SKM-1 (cell line): Measurements from ENCODE around the gene SCCPDH.
"Not testable (repeated sequence)": the region's sequence is repeated elsewhere in the genome, so short reads cannot be mapped to it uniquely, and the experiment has no call there.

Experiments
- DNase-seq: peaks from one replicate; lab custom pipeline; 2025; ENCODE audit not compliant: unreplicated experiment; lab: John Stamatoyannopoulos, UW

Gene SCCPDH

GRCh38 chr1:246798606-246799496, 74.6 kb downstream of the SCCPDH start:
- no peak for DNase-seq

- no peak for DNase-seq
Measured at GRCh38 chr1:246800356-246800755, 76.1 kb downstream of the SCCPDH start.

- no peak for DNase-seq
Measured at GRCh38 chr1:246800756-246801155, 76.5 kb downstream of the SCCPDH start.

- no peak for DNase-seq
Measured at GRCh38 chr1:246801241-246802020, 77.2 kb downstream of the SCCPDH start.

GRCh38 chr1:246803373-246803772, 79.2 kb downstream of the SCCPDH start:
- DNase-seq: no peak

- DNase-seq: no peak
Measured at GRCh38 chr1:246803883-246804282, 79.7 kb downstream of the SCCPDH start.

- no peak for DNase-seq
Measured at GRCh38 chr1:246805135-246805716, 81.0 kb downstream of the SCCPDH start.

- no peak for DNase-seq
Measured at GRCh38 chr1:246809473-246809872, 85.3 kb downstream of the SCCPDH start.

GRCh38 chr1:246811985-246812384, 87.8 kb downstream of the SCCPDH start:
- no peak for DNase-seq

GRCh38 chr1:246813325-246813724, 89.1 kb downstream of the SCCPDH start:
- DNase-seq: not testable (repeated sequence)

GRCh38 chr1:246814890-246815289, 90.7 kb downstream of the SCCPDH start:
- DNase-seq: no peak

GRCh38 chr1:246815693-246816270, 91.6 kb downstream of the SCCPDH start:
- DNase-seq: no peak
